GM21390 (cell line): ENCODE data around the gene CACNA2D1.
"Not testable (repeated sequence)": the region's sequence is repeated elsewhere in the genome, so short reads cannot be mapped to it uniquely, and the experiment has no call there.

Experiments used
- ATAC-seq: cut with Tn5 transposase; IDR thresholded peaks from one replicate; pipeline ENCODE4 v1.9.1; 2021; ENCODE audit not compliant: unreplicated experiment

Gene CACNA2D1

GRCh38 chr7:82173400-82174021, 270.1 kb downstream of the CACNA2D1 start:
- ATAC-seq: no peak

GRCh38 chr7:82172881-82173280, 270.7 kb downstream of the CACNA2D1 start:
- ATAC-seq: no peak

DNA sequence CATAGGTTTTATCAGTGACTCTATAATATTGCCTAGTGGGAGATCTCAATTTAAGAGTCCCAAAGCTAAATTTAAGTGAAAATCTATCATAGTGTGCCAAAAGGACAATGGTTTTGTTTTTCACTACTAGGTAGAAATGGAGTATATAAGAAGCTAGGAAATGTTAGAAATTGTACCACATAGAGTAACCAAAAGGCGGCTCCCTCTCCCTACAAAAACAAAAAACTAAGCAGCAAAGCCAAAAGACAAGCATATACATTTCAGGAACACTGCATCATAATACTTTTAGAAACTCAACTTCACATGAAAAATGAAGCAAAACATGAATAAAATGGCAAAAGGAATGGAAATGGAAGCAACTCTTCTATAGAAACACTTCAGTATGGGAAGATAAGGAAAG, 271.6 kb downstream of the CACNA2D1 start:
- ATAC-seq: no peak

- ATAC-seq: no peak
Observed at GRCh38 chr7:82167558-82168314, 275.8 kb downstream of the CACNA2D1 start.

DNA sequence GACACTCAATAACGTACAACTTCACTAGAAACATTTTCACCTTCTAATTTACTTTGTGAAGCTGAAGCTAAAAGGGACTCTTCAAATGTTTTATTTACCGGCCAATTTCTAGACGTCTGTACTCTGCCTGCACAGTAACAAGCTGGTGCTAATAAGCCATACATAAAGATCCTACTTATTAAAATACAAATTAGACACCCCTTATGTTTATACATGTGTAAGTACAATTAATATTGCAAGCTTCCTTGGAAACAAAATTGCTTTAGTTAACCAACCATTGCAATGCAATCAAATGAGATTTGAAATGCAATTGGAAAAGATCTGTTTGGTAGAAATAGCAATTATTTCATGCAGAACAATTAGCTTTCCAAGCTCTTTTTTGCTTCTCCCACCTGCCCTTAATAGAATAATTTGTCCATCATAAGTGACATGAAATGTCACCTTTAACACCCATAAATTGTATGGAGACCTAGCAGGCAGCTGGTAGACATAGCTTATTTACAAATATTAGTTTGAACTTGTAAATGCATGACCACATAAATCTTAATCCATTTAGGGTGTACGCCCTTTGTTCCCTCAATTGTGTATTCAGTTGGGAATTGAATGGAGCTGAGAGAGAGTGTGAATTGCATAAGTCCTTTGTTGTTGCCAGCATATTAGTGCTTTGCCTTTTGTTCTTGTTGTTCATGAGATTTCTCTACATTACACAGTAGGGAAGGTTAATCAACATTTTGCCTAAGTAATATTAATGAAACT, 277.1 kb downstream of the CACNA2D1 start:
- no peak for ATAC-seq

DNA sequence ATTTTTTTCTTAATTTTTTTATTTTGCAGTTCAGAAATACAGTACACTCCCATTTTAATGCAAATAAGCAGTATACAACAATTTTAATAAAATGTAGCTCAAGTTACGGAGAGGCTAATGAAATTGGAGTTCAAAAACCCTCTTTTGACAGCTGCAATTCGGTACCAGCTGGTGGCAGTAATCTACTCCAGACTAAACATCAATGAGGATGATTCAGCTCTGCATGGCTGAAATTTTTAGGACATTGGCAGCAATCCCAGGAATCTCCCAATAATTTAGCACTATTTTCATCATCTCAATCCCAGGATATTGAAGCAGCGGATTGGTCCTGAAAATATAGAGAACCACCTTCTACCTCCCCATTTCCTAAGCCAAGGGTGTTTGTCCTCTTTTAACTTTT, 278.8 kb downstream of the CACNA2D1 start:
- no peak for ATAC-seq

DNA sequence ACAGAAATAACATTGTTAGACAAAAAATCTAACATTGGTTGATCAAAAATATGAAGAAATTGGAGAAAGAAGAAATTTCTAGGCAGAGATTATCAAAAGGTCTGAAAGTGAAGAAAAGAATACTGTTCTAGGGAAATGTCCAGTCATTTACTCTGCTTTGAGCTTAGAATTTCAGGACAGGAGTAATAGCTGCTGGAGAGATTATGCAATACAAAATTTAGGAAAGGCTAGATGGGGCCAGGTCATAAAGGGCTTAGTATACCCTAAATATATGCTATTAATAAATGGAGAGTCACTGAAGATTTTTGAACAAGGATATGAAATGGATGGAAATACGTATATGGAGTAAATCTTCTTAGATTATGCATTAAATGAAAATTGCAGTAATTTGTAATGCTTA, 279.2 kb downstream of the CACNA2D1 start:
- ATAC-seq: no peak

DNA sequence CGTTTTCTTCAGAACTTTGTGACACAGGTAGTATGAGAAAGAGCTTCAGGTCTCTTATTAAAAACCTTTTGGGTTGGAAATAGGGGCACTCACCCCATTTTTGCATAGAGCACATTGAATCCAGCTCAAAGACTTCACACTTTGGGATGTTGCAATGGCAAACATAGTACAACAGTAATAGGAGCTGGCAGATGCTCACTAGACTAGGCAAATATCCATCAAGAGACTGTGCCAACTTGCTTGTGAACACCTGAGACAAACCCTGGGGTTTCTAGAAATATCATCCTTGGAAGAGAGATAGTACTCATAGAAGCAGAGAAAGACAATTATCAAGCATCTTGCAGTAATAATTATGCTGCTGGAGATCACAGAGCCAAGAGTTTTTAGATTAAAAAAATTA, 280.0 kb downstream of the CACNA2D1 start:
- ATAC-seq: no peak

GRCh38 chr7:82162289-82162688, 281.3 kb downstream of the CACNA2D1 start:
- no peak for ATAC-seq

DNA sequence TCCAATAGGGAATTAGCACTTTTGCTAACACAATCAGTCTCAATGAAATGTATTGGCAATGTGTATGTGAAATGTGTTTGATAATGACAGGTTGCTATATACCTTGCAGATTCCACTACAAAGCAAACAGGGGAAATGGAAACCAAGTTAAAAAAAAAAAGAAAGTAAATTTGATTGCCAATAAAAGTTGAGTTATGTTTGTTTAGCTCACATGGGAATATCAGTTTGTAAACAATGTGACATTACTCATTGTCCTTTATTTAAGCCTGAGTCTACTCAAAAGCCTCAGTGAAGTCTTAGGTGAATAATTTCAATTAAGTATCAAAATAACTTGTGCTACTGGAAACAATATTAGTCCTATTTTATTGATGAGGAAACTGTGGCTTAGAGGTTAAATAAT, 285.2 kb downstream of the CACNA2D1 start:
- no peak for ATAC-seq

DNA sequence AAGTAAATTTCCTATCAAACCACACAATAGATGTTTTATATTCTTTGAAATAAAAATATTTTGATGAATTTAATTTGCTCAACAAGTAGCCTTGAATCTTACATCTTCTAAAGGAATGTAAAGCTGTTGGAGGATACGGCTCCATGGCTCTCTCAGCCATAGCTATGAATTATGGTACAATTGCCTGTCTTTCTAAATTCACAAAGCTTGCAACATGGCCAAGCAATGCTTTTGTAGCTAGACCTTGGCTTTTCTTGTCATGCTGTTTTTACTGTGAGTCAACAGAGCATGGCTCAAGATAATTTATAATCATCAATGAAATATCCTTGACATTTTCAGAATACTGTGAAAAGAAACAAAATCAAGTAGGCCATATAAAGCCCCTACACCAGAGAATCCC, 286.7 kb downstream of the CACNA2D1 start:
- ATAC-seq: no peak

GRCh38 chr7:82156168-82156567, 287.4 kb downstream of the CACNA2D1 start:
- ATAC-seq: no peak

DNA sequence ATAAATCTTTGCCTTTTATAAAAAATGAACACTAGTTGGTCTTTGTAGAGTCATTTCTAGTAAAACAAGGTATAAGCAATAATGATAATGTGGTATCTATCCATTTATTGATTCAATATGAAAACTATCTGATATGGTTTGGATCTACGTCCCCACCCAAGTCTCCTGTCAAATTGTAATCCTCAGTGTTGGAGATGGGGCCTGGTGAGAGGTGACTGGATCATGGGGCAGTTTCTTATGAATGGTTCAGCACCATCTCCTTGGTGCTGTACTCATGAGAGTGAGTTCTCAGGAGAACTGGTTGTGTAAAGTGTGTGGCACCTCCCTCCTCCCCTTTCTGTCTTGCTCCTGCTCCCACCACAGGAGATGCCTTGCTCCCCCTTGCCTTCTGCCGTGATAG, 288.8 kb downstream of the CACNA2D1 start:
- no peak for ATAC-seq

DNA sequence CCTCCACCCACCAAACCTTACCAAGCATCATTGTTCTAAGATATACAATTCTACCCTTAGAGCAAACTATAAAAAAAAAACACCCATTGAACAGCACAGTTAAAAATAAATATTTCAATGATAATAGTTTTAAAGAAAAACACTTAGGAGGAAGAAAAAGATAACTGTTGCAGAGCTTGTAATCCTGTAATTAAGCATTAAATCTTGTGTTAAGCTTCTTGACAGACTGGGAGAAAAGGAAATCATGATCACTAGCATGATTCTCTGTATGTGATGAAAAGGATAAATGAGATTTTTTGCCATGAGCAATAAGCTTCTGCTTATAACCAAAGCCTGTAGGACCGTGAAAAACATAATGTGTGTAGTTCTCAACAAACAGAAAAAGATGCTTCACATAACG, 289.8 kb downstream of the CACNA2D1 start:
- no peak for ATAC-seq

- no peak for ATAC-seq
Observed at GRCh38 chr7:82152858-82153257, 290.7 kb downstream of the CACNA2D1 start.

DNA sequence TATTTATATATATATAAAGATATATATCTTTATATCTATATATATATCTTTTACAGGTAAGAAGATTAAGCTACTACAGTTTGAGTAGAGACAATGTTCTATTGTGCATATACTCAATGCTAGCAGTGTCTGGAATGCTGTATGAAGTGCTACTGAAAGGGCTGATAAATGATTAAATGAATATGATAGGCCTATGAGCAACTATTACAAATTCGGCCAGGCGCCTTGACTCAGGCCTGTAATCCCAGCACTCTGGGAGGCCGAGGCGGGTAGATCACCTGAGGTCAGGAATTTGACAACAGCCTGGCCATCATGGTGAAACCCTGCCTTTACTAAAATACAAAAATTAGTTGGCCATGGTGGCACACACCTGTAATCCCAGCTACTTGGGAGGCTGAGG, 297.1 kb downstream of the CACNA2D1 start:
- no peak for ATAC-seq

DNA sequence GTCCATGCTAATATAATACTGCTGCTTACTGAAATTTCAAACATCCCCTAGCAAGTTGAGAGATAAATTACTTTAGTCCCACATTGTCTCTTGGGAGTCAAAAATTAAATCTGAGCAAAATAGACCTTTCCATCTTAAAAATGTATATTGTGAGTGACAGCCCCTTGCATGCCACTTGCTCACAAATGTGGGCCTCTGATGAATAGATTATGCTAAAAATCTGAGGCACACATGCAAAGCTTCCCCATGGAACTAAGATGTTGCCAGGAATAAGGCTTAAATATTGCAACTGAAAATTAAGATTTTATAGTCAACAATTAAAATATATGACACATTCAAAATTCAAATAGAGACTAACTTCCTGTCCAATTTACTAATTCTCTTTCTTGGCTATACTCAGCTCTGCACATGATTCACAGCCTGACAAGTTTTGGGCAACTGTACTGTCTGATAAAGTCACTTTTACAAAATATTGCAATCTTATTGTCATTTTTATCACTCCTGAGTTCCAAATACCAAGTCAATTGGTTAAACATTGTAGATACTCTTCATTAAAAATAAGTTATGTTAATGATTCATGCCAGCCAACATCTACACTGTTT, 301.2 kb downstream of the CACNA2D1 start:
- ATAC-seq: no peak

DNA sequence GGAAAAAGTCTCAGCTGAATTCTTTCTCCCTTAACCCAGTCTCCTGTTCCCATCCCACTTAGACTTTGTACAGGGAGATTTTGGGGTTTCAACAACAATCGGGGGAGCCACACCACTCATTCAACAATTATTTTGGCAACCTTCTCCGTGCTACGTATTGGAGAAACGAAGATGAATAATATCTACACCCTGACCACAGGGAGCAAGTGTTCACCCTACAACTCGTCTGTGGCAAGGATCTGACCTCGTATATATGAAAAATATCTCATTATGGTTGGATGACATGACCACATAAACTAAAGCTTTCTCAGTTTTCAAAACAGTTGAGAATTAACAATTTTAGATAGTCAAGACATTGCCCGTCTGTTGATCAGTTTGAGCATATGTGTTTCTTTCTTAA, 302.1 kb downstream of the CACNA2D1 start:
- ATAC-seq: no peak

GRCh38 chr7:82140608-82141007, 303.0 kb downstream of the CACNA2D1 start:
- not testable (repeated sequence) for ATAC-seq

- no peak for ATAC-seq
Observed at GRCh38 chr7:82131215-82131614, 312.4 kb downstream of the CACNA2D1 start.

DNA sequence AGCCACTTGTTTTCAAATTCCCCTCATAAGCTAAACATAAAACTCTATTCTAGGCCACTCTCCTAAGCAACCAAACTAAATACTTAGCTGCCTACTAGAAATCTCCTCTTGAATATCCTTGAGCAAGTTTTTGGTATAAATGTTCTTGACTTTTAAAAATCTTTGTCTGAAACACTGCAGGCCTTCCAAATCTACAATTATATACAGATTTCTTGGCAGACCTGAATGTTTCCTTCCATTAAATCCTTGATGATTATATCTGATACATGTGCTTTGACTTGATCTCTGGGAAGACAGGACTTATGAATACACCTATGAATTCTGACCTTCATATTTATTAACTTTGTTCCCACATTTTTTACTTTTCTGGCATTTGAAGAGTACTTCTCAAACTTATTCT, 314.5 kb downstream of the CACNA2D1 start:
- no peak for ATAC-seq

DNA sequence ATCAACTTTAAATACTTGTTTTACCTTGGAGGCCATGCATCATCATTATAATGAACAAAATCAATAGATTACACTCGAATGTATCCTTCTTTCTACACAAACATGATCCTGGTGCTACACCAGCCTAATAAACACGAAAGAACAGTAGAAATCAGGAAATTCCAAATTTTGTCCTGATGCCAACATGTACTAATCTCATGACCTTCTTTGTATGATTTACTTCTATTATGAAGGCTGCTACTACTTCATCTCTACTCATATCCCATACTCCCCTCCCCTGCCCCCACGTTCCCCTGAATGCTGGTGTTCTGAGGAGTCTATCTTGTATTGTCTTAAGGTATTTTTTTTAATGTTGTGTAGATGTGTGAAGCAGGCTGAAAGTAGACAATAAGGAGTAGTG, 315.0 kb downstream of the CACNA2D1 start:
- ATAC-seq: no peak
